NK-92 (cell line): Measurements from ENCODE around the gene SLC35G6.

ENCODE experiments used
- DNase-seq: peaks from one replicate; lab custom pipeline; 2025; ENCODE audit not compliant: unreplicated experiment; lab: John Stamatoyannopoulos, UW

SLC35G6 gene

GRCh38 chr17:7502171-7502847 lies 21.1 kb downstream of the SLC35G6 start:
- DNase-seq, result no peak

- DNase-seq, result no peak
These were observed 21.7 kb downstream of the SLC35G6 start for GRCh38 chr17:7502987-7503386.

GRCh38 chr17:7503521-7503920 lies 22.3 kb downstream of the SLC35G6 start:
- DNase-seq, result no peak

- no peak for DNase-seq
These were observed 26.9 kb downstream of the SLC35G6 start for GRCh38 chr17:7508145-7508544.

DNA sequence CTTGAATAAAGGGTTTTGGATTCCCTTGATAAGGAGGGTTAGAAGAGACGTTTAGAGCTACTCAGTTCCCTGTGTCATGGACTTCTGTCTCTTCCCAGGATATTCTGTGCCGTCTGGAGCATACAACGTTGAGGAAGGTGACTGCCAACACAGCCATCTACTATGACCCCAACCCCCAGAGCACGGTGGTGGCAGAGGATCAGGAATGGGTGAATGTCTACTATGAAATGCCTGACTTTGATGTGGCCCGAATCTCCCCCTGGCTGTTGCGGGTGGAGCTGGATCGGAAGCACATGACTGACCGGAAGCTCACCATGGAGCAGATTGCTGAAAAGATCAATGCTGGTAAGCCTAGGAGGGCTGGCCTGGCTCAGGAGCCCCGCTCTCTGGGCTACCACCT lies 27.6 kb downstream of the SLC35G6 start:
- no peak for DNase-seq

DNA sequence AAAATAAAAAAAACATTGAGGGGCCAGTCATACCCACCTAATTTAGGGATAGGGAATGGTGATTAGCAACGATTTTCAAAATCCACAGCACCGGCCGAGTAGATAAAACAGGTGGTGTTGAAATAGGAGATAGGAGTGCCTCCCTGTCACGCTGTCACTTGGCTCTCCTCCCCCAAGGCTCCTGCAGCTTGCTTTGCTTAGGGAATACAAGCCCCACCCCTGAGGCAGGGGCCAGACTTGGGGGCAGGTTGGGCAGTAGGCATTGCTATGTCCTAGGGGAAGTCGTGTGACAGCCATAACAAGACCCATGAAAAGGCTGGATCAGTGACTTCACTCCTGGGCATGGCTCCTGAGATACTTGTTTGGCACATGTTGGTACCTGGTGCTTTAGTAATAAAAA lies 28.7 kb downstream of the SLC35G6 start:
- no peak for DNase-seq

DNA sequence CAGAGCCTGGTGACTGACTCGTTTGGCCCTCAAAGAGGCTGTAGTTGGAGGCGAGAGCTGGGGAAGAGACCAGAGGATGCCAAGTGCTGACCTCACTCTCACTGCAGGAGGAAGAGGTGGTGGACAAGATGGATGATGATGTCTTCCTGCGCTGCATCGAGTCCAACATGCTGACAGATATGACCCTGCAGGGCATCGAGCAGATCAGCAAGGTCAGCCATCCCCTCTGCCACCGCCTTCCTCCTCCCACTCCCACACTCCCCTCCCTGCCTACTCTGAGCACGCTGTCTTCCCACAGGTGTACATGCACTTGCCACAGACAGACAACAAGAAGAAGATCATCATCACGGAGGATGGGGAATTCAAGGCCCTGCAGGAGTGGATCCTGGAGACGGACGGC lies 29.9 kb downstream of the SLC35G6 start:
- DNase-seq, result no peak

DNA sequence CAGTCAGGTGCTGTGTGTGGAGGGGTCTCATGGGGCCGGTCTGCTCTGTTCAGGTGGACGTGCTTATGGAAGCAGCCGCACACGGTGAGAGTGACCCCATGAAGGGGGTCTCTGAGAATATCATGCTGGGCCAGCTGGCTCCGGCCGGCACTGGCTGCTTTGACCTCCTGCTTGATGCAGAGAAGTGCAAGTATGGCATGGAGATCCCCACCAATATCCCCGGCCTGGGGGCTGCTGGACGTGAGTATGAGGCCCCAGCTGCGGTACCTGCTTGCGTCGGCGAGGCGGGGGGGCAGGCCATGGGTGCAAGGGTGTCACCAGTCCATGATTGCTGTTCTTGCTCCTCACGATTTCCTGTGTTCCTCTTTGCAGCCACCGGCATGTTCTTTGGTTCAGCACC lies 30.9 kb downstream of the SLC35G6 start:
- DNase-seq, result no peak

DNA sequence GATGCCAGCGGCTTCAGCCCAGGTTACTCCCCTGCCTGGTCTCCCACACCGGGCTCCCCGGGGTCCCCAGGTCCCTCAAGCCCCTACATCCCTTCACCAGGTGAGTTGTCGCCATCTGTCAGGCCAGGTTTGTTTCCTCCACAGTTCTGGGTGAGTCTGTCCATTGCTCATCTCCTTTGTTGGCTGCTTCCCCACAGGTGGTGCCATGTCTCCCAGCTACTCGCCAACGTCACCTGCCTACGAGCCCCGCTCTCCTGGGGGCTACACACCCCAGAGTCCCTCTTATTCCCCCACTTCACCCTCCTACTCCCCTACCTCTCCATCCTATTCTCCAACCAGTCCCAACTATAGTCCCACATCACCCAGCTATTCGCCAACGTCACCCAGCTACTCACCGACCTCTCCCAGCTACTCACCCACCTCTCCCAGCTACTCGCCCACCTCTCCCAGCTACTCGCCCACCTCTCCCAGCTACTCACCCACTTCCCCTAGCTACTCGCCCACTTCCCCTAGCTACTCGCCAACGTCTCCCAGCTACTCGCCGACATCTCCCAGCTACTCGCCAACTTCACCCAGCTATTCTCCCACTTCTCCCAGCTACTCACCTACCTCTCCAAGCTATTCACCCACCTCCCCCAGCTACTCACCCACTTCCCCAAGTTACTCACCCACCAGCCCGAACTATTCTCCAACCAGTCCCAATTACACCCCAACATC lies 31.7 kb downstream of the SLC35G6 start:
- DNase-seq, result no peak

DNA sequence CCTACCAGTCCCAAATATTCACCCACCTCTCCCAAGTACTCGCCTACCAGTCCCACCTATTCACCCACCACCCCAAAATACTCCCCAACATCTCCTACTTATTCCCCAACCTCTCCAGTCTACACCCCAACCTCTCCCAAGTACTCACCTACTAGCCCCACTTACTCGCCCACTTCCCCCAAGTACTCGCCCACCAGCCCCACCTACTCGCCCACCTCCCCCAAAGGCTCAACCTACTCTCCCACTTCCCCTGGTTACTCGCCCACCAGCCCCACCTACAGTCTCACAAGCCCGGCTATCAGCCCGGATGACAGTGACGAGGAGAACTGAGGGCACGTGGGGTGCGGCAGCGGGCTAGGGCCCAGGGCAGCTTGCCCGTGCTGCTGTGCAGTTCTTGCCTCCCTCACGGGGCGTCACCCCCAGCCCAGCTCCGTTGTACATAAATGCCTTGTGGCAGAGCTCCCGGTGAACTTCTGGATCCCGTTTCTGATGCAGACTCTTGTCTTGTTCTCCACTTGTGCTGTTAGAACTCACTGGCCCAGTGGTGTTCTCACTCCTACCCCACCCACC lies 32.7 kb downstream of the SLC35G6 start:
- no peak for DNase-seq

- DNase-seq, result no peak
These were observed 34.8 kb downstream of the SLC35G6 start for GRCh38 chr17:7515911-7516610.

DNA sequence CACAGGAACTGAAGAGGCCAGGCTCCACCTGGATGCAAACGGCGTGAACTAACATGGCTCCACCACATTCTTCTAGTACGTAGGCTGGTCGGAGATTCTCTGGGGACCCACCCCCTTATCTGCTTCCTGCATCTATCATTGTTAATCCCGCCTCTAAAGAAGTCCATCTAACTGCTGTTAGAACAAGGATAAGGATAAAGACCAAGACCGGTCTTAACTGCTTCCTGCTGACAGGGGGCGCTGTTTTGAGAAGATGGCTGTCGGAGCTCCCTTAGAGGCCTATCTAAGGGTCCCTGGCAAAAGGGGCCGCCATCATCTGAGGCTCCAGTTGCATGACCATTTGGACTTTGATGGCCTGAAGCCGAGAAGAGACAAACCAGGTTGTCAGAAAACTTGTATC lies 41.8 kb downstream of the SLC35G6 start:
- no peak for DNase-seq

- no peak for DNase-seq
These were observed 47.6 kb downstream of the SLC35G6 start for GRCh38 chr17:7528842-7529241.

DNA sequence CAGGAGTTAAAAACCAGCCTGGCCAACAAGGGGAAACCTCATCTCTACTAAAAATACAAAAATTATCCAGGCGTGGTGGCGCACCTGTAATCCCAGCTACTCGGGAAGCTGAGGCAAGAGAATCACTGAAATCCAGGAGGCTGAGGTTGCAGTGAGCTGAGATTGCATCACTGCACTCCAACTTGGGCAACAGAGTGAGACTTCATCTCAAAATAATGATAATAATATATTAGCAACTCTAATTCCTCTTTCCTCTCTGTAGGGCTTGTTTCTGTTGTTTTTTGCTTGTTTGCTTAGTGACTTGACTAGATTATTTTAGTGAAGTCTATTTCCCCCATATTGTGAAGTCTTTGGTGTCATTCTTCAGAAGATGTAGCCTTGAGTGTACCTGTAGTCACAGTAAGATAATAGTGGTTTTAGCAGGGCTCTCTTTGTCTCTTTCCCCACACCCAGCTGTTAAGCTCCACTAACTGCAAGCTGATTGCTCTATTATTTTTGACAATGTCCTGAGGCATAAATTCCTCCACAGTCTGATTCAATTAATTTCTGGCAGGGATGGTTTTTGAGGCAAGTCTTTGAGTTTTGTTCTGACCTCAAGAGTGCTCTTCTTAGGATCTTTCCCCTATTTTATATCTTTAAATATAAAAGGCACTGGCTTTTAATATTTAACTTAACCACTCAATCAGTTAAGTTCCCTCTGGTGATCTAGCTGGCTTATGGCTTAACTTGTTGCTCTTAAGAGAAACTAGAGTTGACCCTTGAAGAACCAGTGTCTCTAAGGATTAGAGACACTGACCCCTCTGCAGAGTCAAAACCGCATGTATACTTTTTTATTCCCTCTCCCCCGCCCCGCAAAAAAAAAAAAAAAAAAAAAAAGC lies 49.0 kb downstream of the SLC35G6 start:
- DNase-seq, result no peak
